GM18858 (cell line): ENCODE results near the gene WDR11.
A peak's percentile ranks its signal among the peaks of the same experiment; 100 is the strongest.

Experiments used
- ATAC-seq: cut with Tn5 transposase; IDR thresholded peaks from one replicate; pipeline ENCODE4 v1.9.1; 2021; ENCODE audit not compliant: unreplicated experiment

Gene WDR11

GRCh38 chr10:120944586-120945125, 93.5 kb downstream of the WDR11 start:
- no peak for ATAC-seq

- no peak for ATAC-seq
These were observed 94.0 kb downstream of the WDR11 start for GRCh38 chr10:120945182-120945581.

GRCh38 chr10:120945801-120946302, 94.7 kb downstream of the WDR11 start:
- no peak for ATAC-seq

- no peak for ATAC-seq
These were observed 95.3 kb downstream of the WDR11 start for GRCh38 chr10:120946497-120946896.

GRCh38 chr10:120948889-120949608, 97.9 kb downstream of the WDR11 start:
- peak; percentile 55 for ATAC-seq

- ATAC-seq = no peak
These were observed 98.5 kb downstream of the WDR11 start for GRCh38 chr10:120949609-120950031.

GRCh38 chr10:120950051-120950561, 98.9 kb downstream of the WDR11 start:
- no peak for ATAC-seq

- no peak for ATAC-seq
These were observed 100.1 kb downstream of the WDR11 start for GRCh38 chr10:120951288-120951687.

- no peak for ATAC-seq
These were observed 102.7 kb downstream of the WDR11 start for GRCh38 chr10:120953897-120954296.
